Tibial artery (tissue), 4 donors: ENCODE measurements around the gene NHSL1.

Experiments used
- DNase-seq, 2 donors: peaks; one replicate each; pipeline ENCODE4 v3.0.0-alpha.2; 2019
- H3K27ac ChIP-seq, 2 donors: fragments of 200-600 bp; sonication (generic) in 1 of 2; 1 replicate in 1 of 2; 2 replicates in 1 of 2; pipeline ENCODE4 v1.5.1; 2018 to 2019; ENCODE audit warnings: mild to moderate bottlenecking in 1 of 2
- H3K27me3 ChIP-seq, 2 donors: fragments of 200-600 bp; sonication (generic) in 1 of 2; one replicate each; pipeline versions ENCODE4 v1.5.1 to v1.6.0; 2016 to 2019
- H3K36me3 ChIP-seq, 3 donors: fragments of 200-600 bp; sonication (generic) in 2 of 3; one replicate each; pipeline ENCODE4 v1.5.1; 2016 to 2019; ENCODE audit warnings: mild to moderate bottlenecking in 2 of 3
- H3K4me1 ChIP-seq, 4 donors: fragments of 200-600 bp; sonication (generic) in 2 of 4; 1 replicate in 3 of 4; 2 replicates in 1 of 4; pipeline ENCODE4 v1.5.1; 2016 to 2019
- H3K4me3 ChIP-seq, 2 donors: fragments of 200-600 bp; sonication (generic) in 1 of 2; 1 replicate in 1 of 2; 2 replicates in 1 of 2; pipeline ENCODE4 v1.5.1; 2018 to 2019; ENCODE audit warnings: mild to moderate bottlenecking in 2 of 2
- H3K9me3 ChIP-seq, 3 donors: fragments of 200-600 bp; sonication (generic) in 1 of 3; one replicate each; pipeline ENCODE4 v1.5.1; 2016 to 2019
- CTCF ChIP-seq, 2 experiments: fragments of 200-600 bp in 1 of 2; fragments of 450-650 bp in 1 of 2; IDR thresholded peaks; one replicate each; pipeline ENCODE4 v1.5.1; 2017 to 2019; ENCODE audit warnings: antibody characterized with exemption in 2 of 2, mild to moderate bottlenecking in 1 of 2, moderate library complexity in 1 of 2
- intact Hi-C: fragments of 100-400 bp; cut with DNase I; formaldehyde crosslinking; loops from one replicate; pipeline ENCODE4 v1.15.0; 2023; ENCODE audit warnings: low total_unique reads

The NHSL1 gene

GRCh38 chr6:138446821-138447220 lies 52.5 kb downstream of the NHSL1 start:
- no peak for DNase-seq
- intact Hi-C loops = no loop called here

GRCh38 chr6:138443979-138444378 lies 55.3 kb downstream of the NHSL1 start:
- H3K9me3 ChIP-seq = no peaks in the 10 kb centered on the region
- intact Hi-C loops = no loop called here
- no peak overlapping the region for H3K4me3 ChIP-seq
- TF ChIP-seq CTCF (IDR thresholded peaks at IDR 0.05) = no peak
- H3K27ac ChIP-seq = no peak overlapping the region
- H3K4me1 ChIP-seq = no peaks in the 10 kb centered on the region
- DNase-seq = no peak
- no peaks in the 10 kb centered on the region for H3K36me3 ChIP-seq
- no peaks in the 10 kb centered on the region for H3K27me3 ChIP-seq

More at GRCh38 chr6:138446821-138447220, 52.5 kb downstream of the NHSL1 start:
- Histone ChIP-seq H3K4me1 (no peaks in the 10 kb centered on the region), H3K36me3 (no peaks in the 10 kb centered on the region), H3K4me3 (no peak overlapping the region), H3K27me3 (no peaks in the 10 kb centered on the region), H3K27ac (no peak overlapping the region), H3K9me3 (no peaks in the 10 kb centered on the region)
- no peak for TF ChIP-seq CTCF (IDR thresholded peaks at IDR 0.05)

- H3K4me3 ChIP-seq = no peak overlapping the region
- no peak overlapping the region for H3K27ac ChIP-seq
- H3K4me1 ChIP-seq = no peaks in the 10 kb centered on the region
- H3K27me3 ChIP-seq = no peaks in the 10 kb centered on the region
- no peak for DNase-seq
- intact Hi-C loops = no loop called here
- no peak for TF ChIP-seq CTCF (IDR thresholded peaks at IDR 0.05)
- no peaks in the 10 kb centered on the region for H3K9me3 ChIP-seq
- H3K36me3 ChIP-seq = no peaks in the 10 kb centered on the region
Measured at GRCh38 chr6:138442663-138443062, 56.6 kb downstream of the NHSL1 start.

- no peaks in the 10 kb centered on the region for H3K36me3 ChIP-seq
- H3K9me3 ChIP-seq = no peaks in the 10 kb centered on the region
- no peak for TF ChIP-seq CTCF (IDR thresholded peaks at IDR 0.05)
- no peaks in the 10 kb centered on the region for H3K27me3 ChIP-seq
- DNase-seq = no peak
- no peaks in the 10 kb centered on the region for H3K4me1 ChIP-seq
- H3K4me3 ChIP-seq = no peak overlapping the region
- intact Hi-C loops = no loop called here
- H3K27ac ChIP-seq = no peak overlapping the region
Measured at GRCh38 chr6:138441965-138442364, 57.3 kb downstream of the NHSL1 start.

GRCh38 chr6:138440758-138441357 lies 58.4 kb downstream of the NHSL1 start:
- no peak overlapping the region for H3K4me3 ChIP-seq
- no peak for DNase-seq
- H3K36me3 ChIP-seq = no peaks in the 10 kb centered on the region
- no peaks in the 10 kb centered on the region for H3K27me3 ChIP-seq
- H3K9me3 ChIP-seq = no peaks in the 10 kb centered on the region
- intact Hi-C loops = no loop called here
- no peak overlapping the region for H3K27ac ChIP-seq
- TF ChIP-seq CTCF (IDR thresholded peaks at IDR 0.05) = no peak
- H3K4me1 ChIP-seq = no peaks in the 10 kb centered on the region

- TF ChIP-seq CTCF (IDR thresholded peaks at IDR 0.05) = no peak
- Histone ChIP-seq H3K36me3 (no peaks in the 10 kb centered on the region), H3K27me3 (no peaks in the 10 kb centered on the region), H3K4me3 (no peak overlapping the region), H3K4me1 (no peaks in the 10 kb centered on the region), H3K9me3 (no peaks in the 10 kb centered on the region), H3K27ac (no peak overlapping the region)
- no peak for DNase-seq
- intact Hi-C loops = no loop called here
Measured at GRCh38 chr6:138440296-138440695, 59.0 kb downstream of the NHSL1 start.
